Activated CD8-positive, alpha-beta T cell treated with anti-CD3 and anti-CD28 coated beads, Interleukin-2, amount 10 ng/mL, durations not matched to agents 7 days and 5 days (primary cell): ENCODE results near the gene ALAD. TPM values are rescaled to one million over a fixed set of nuclear protein-coding genes. Genes with fewer than 3 reads are reported as not detected.

Source experiments
- ATAC-seq: fragments of 150-1000 bp; cut with Tn5 transposase; one replicate; pipeline ENCODE4 v1.10.0; 2021; ENCODE audit warnings: moderate library complexity
- CTCF ChIA-PET: fragments of 350-600 bp; sonication (Branson Sonifier 250); formaldehyde crosslinking; loops from one replicate; lab custom pipeline; 2021; ENCODE audit warnings: antibody characterized with exemption; lab: Charles Lee
- POLR2A ChIA-PET: fragments of 350-600 bp; sonication (Branson Sonifier 250); formaldehyde crosslinking; loops from one replicate; lab custom pipeline; 2021; ENCODE audit warnings: antibody characterized with exemption; lab: Charles Lee
- DNase-seq: peaks from one replicate; pipeline ENCODE4 v3.0.0-alpha.2; 2020
- H3K27ac Mint-ChIP-seq: one replicate; pipeline ENCODE4 v1.8.0; 2021; ENCODE audit warnings: mild to moderate bottlenecking, mixed read lengths
- H3K27me3 Mint-ChIP-seq: one replicate; pipeline ENCODE4 v1.8.0; 2021; ENCODE audit warnings: low read depth, mixed read lengths
- H3K36me3 Mint-ChIP-seq: one replicate; pipeline ENCODE4 v1.8.0; 2021; ENCODE audit warnings: low read depth, mixed read lengths
- H3K4me1 Mint-ChIP-seq: one replicate; pipeline ENCODE4 v1.8.0; 2021; ENCODE audit warnings: low read depth, mixed read lengths
- H3K4me3 Mint-ChIP-seq: one replicate; pipeline ENCODE4 v1.8.0; 2021; ENCODE audit warnings: mild to moderate bottlenecking, mixed read lengths
- H3K9me3 Mint-ChIP-seq: one replicate; pipeline ENCODE4 v1.8.0; 2022; ENCODE audit warnings: mixed read lengths; ENCODE audit not compliant: insufficient read depth
- total RNA-seq, 2 experiments: library from RNA; stranded (reverse); gene quantifications; one replicate each; pipeline ENCODE4 v1.2.3, GENCODE V29; 2021

Gene ALAD
- total RNA-seq, 2 experiments from 2014 or later, result 26.0 to 30.7 TPM

- no peak overlapping the region for H3K27ac Mint-ChIP-seq
- DNase-seq, result no peak
- H3K27me3 Mint-ChIP-seq, result no peaks in the 10 kb centered on the region
- H3K9me3 Mint-ChIP-seq, result no peaks in the 10 kb centered on the region
- no peak for ATAC-seq
- peaks cover 2% of the 10 kb centered on the region for H3K36me3 Mint-ChIP-seq
- ChIA-PET POLR2A (interaction anchor here (1.0 kb wide), 1 partner anchor 11 kb away, joined by 3 read pairs; the partner anchor contains the start of genes C9orf43 and POLE3), CTCF (interaction anchor here (0.9 to 1.7 kb wide), 8 partner anchors 9 to 259 kb away, joined by 3 to 6 read pairs (median 4); partner anchors contain the start of gene CDC26)
- no peak overlapping the region for H3K4me3 Mint-ChIP-seq
- peaks cover 17% of the 10 kb centered on the region for H3K4me1 Mint-ChIP-seq
These were observed 2.3 kb downstream of the ALAD start for GRCh38 chr9:113398796-113399195.

GRCh38 chr9:113397203-113397631 lies 3.9 kb downstream of the ALAD start:
- Mint-ChIP-seq H3K36me3 (peaks cover 3% of the 10 kb centered on the region), H3K27me3 (no peaks in the 10 kb centered on the region), H3K4me1 (peaks cover 17% of the 10 kb centered on the region), H3K9me3 (no peaks in the 10 kb centered on the region), H3K4me3 (no peak overlapping the region), H3K27ac (no peak overlapping the region)
- ATAC-seq (no peak), DNase-seq (no peak)
- POLR2A ChIA-PET, result no interaction called here
- CTCF ChIA-PET, result no interaction called here

- H3K27ac Mint-ChIP-seq, result no peak overlapping the region
- no peak overlapping the region for H3K4me3 Mint-ChIP-seq
- POLR2A ChIA-PET, result interaction anchor here (0.6 to 0.8 kb wide), 2 partner anchors 8 to 171 kb away, joined by 3 to 4 read pairs; no protein-coding TSS in a partner anchor
- peaks cover 8% of the 10 kb centered on the region for H3K4me1 Mint-ChIP-seq
- DNase-seq (no peak), ATAC-seq (no peak)
- CTCF ChIA-PET, result no interaction called here
- no peaks in the 10 kb centered on the region for H3K27me3 Mint-ChIP-seq
- H3K9me3 Mint-ChIP-seq, result no peaks in the 10 kb centered on the region
- peaks cover 2% of the 10 kb centered on the region for H3K36me3 Mint-ChIP-seq
These were observed 5.9 kb downstream of the ALAD start for GRCh38 chr9:113395000-113395861.

DNA sequence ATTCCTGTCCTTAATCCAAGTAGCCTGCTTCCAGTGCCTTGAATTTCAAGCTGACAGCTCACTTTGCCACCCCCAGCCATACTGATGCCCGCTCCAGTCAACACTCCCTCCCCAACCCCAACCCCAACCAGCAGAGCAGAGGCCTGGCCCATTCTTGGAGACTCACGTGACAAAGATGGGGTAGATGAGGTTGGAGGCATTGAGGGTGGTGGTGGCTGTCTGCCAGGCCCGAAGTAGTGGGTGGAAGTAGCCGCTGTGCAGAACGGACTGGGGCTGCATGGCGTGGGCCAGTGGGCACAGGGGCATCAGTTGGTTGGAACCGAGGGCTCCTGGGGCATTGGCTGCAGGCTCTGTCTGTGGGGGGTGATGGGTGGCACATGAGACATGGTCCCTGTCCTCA lies 7.8 kb downstream of the ALAD start:
- DNase-seq (no peak), ATAC-seq (no peak)
- H3K4me1 Mint-ChIP-seq, result no peaks in the 10 kb centered on the region
- no peaks in the 10 kb centered on the region for H3K27me3 Mint-ChIP-seq
- H3K4me3 Mint-ChIP-seq, result no peak overlapping the region
- no peaks in the 10 kb centered on the region for H3K9me3 Mint-ChIP-seq
- no peak overlapping the region for H3K27ac Mint-ChIP-seq
- CTCF ChIA-PET, result no interaction called here
- POLR2A ChIA-PET, result no interaction called here
- peaks cover 7% of the 10 kb centered on the region for H3K36me3 Mint-ChIP-seq

GRCh38 chr9:113391917-113392316 lies 9.2 kb downstream of the ALAD start:
- no peak overlapping the region for H3K27ac Mint-ChIP-seq
- CTCF ChIA-PET, result interaction anchor here (1.2 to 1.6 kb wide), 2 partner anchors 10 to 117 kb away, joined by 4 to 10 read pairs; partner anchors contain the start of genes ALAD and CDC26

DNA sequence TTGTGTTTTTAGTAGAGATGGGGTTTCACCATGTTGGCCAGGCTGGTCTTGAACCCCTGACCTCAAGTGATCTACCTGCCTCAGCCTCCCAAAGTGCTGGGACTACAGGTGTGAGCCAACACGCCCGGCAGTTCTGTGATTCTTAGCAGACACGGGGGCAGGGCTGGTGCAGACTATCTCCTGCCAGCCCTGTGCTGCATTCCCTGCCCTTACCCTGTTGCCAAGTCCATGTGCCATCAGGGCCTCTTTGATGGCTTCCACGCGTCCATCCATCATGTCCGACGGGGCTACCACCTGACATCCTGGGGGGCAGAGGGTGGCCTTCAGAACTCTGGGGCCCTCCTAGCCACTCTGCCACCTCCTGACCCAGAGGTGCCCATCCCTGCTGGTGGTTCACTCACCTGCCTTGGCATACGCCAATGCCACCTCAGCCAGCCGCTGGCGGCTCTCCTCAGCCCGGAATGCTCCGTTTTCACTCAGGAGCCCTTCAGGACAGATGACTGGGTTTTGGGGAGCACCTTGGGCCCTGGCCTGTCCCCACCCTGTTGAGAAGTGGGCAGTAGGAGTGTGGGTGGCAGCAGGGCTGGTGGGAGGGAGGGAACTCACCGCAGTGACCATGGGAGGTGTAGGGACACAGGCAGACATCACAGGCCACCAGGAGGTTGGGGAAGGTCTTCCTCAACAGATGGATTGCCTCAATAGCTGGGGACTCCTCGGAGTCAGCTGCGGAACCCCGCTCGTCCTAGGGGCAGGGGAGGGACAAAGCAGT lies 10.7 kb downstream of the ALAD start:
- H3K36me3 Mint-ChIP-seq, result peaks cover 13% of the 10 kb centered on the region
- H3K9me3 Mint-ChIP-seq, result no peaks in the 10 kb centered on the region
- H3K27me3 Mint-ChIP-seq, result no peaks in the 10 kb centered on the region
- DNase-seq (no peak), ATAC-seq (no peak)
- ChIA-PET CTCF (interaction anchor here (1.2 kb wide), 1 partner anchor 115 kb away, joined by 4 read pairs; the partner anchor contains the start of gene CDC26), POLR2A (no interaction called here)
- H3K4me3 Mint-ChIP-seq, result no peak overlapping the region
- no peak overlapping the region for H3K27ac Mint-ChIP-seq
- no peaks in the 10 kb centered on the region for H3K4me1 Mint-ChIP-seq

More at GRCh38 chr9:113391917-113392316, 9.2 kb downstream of the ALAD start:
- no peaks in the 10 kb centered on the region for H3K27me3 Mint-ChIP-seq
- DNase-seq (no peak), ATAC-seq (no peak)
- H3K36me3 Mint-ChIP-seq, result peaks cover 13% of the 10 kb centered on the region
- H3K4me1 Mint-ChIP-seq, result no peaks in the 10 kb centered on the region
- no peaks in the 10 kb centered on the region for H3K9me3 Mint-ChIP-seq
- POLR2A ChIA-PET, result no interaction called here
- H3K4me3 Mint-ChIP-seq, result no peak overlapping the region

- POLR2A ChIA-PET, result no interaction called here
- Mint-ChIP-seq H3K27ac (no peak overlapping the region), H3K27me3 (no peaks in the 10 kb centered on the region), H3K36me3 (peaks cover 13% of the 10 kb centered on the region), H3K4me3 (no peak overlapping the region), H3K4me1 (no peaks in the 10 kb centered on the region), H3K9me3 (no peaks in the 10 kb centered on the region)
- no peak for DNase-seq
- CTCF ChIA-PET, result no interaction called here
- ATAC-seq, result no peak
These were observed 11.6 kb downstream of the ALAD start for GRCh38 chr9:113389451-113389850.

GRCh38 chr9:113388833-113389232 lies 12.3 kb downstream of the ALAD start:
- ChIA-PET CTCF (interaction anchor here (1.3 kb wide), 1 partner anchor 13 kb away, joined by 4 read pairs; the partner anchor contains the start of gene ALAD), POLR2A (no interaction called here)
- H3K9me3 Mint-ChIP-seq, result no peaks in the 10 kb centered on the region
- no peak for ATAC-seq
- no peaks in the 10 kb centered on the region for H3K4me1 Mint-ChIP-seq
- H3K36me3 Mint-ChIP-seq, result peaks cover 13% of the 10 kb centered on the region
- no peak overlapping the region for H3K27ac Mint-ChIP-seq
- H3K27me3 Mint-ChIP-seq, result no peaks in the 10 kb centered on the region
- H3K4me3 Mint-ChIP-seq, result no peak overlapping the region
- no peak for DNase-seq

DNA sequence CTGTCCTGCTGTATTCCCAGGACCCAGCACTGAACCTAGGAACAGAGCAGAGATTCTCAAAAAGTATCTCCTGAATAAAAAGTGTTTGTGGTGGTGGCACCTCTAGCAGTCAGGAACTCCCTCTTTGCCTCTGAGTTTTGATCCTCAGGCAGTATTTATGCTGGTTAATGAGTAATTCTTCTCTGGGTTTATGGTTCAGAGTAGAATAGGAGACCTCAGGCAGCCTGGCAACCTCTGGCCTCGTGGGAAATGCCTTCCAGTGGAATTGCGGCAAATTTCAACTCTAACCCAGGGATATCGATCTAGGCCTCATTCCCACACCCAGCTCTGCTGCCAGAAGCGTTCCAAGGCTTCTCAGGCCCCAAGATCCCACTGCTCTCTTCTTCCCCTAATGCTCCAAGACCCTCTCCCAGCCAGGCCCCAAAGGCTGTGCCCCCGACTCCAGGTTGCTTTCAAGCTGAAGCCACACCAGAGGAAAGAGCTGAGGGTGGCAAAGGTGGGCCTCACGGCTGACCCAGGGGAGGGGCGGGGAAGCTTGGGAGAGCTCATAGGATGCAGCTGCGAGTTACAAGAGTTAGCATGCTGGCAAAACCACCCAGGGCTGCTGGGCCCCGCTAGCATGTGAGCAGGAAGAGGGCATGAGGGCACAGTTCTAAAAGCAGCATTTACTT lies 13.4 kb downstream of the ALAD start:
- H3K9me3 Mint-ChIP-seq, result no peaks in the 10 kb centered on the region
- peaks cover 11% of the 10 kb centered on the region for H3K36me3 Mint-ChIP-seq
- no peak overlapping the region for H3K4me3 Mint-ChIP-seq
- CTCF ChIA-PET, result interaction anchor here (1.3 kb wide), 1 partner anchor 14 kb away, joined by 4 read pairs; the partner anchor contains the start of gene ALAD
- no peaks in the 10 kb centered on the region for H3K27me3 Mint-ChIP-seq
- no peak for ATAC-seq
- H3K27ac Mint-ChIP-seq, result no peak overlapping the region
- no peaks in the 10 kb centered on the region for H3K4me1 Mint-ChIP-seq
- no peak for DNase-seq
- POLR2A ChIA-PET, result no interaction called here

GRCh38 chr9:113386571-113387393 lies 14.3 kb downstream of the ALAD start:
- H3K4me3 Mint-ChIP-seq, result no peak overlapping the region
- no peak overlapping the region for H3K27ac Mint-ChIP-seq
- H3K36me3 Mint-ChIP-seq, result peaks cover 11% of the 10 kb centered on the region
- ATAC-seq, result no peak
- no peaks in the 10 kb centered on the region for H3K27me3 Mint-ChIP-seq
- DNase-seq, result no peak
- ChIA-PET POLR2A (interaction anchor here (0.8 kb wide), 1 partner anchor 9 kb away, joined by 4 read pairs; no protein-coding TSS in a partner anchor), CTCF (no interaction called here)
- H3K9me3 Mint-ChIP-seq, result no peaks in the 10 kb centered on the region
- H3K4me1 Mint-ChIP-seq, result no peaks in the 10 kb centered on the region
